HepG2 (cell line): Measurements from ENCODE around the gene CA11. TPM values are rescaled to one million over a fixed set of nuclear protein-coding genes. Genes with fewer than 3 reads are reported as not detected.

Experiments
- ARID3A ChIP-seq: IDR thresholded peaks from 2 replicates; pipeline ENCODE4 v1.6.1; 2012; ENCODE audit warnings: low read depth, low read length, improper control_type of control experiment
- BCL3 ChIP-seq: sonication (generic); formaldehyde crosslinking; IDR thresholded peaks from 2 replicates; pipeline ENCODE4 v1.5.1; 2020; ENCODE audit warnings: mild to moderate bottlenecking, missing genetic modification reagents, moderate library complexity
- CBX5 ChIP-seq: sonication (generic); formaldehyde crosslinking; IDR thresholded peaks from 2 replicates; pipeline ENCODE4 v1.4.0; 2020; ENCODE audit warnings: missing genetic modification reagents, borderline replicate concordance
- ELF4 ChIP-seq: sonication (generic); formaldehyde crosslinking; IDR thresholded peaks from 2 replicates; pipeline ENCODE4 v1.5.0; 2020; ENCODE audit warnings: missing genetic modification reagents, mild to moderate bottlenecking, moderate library complexity, borderline replicate concordance
- HMGA1 ChIP-seq: sonication (generic); formaldehyde crosslinking; conservative IDR thresholded peaks from 2 replicates; pipeline ENCODE4 v1.4.0; 2020; ENCODE audit warnings: missing genetic modification reagents
- IRF1 ChIP-seq: sonication (generic); formaldehyde crosslinking; IDR thresholded peaks from 2 replicates; pipeline ENCODE4 v1.4.0; 2020; ENCODE audit warnings: low read depth, mild to moderate bottlenecking, missing genetic modification reagents
- KLF16 ChIP-seq, 2 experiments: sonication (generic) in 1 of 2; formaldehyde crosslinking in 1 of 2; IDR thresholded peaks; 2 replicates each; pipeline versions ENCODE4 v1.6.1 to v1.8.0; 2016 to 2023; ENCODE audit warnings: missing genetic modification reagents in 2 of 2, missing compliant biosample characterization in 1 of 2
- MAF1 ChIP-seq: sonication (generic); formaldehyde crosslinking; IDR thresholded peaks from 2 replicates; pipeline ENCODE4 v1.5.0; 2020; ENCODE audit warnings: missing genetic modification reagents, borderline replicate concordance
- PTBP1 ChIP-seq: fragments of 200-400 bp; formaldehyde crosslinking; IDR thresholded peaks from 2 replicates; pipeline ENCODE4 v1.6.1; 2018; ENCODE audit warnings: low read length, low read depth; ENCODE audit not compliant: poor library complexity, severe bottlenecking
- RBAK ChIP-seq: sonication (generic); formaldehyde crosslinking; IDR thresholded peaks from 2 replicates; pipeline ENCODE4 v1.5.1; 2020; ENCODE audit warnings: mild to moderate bottlenecking, missing genetic modification reagents
- SMC3 ChIP-seq: IDR thresholded peaks from 2 replicates; pipeline ENCODE4 v1.6.1; 2011; ENCODE audit warnings: low read length, improper control_type of control experiment
- SNAI1 ChIP-seq: sonication (generic); formaldehyde crosslinking; IDR thresholded peaks from 2 replicates; pipeline ENCODE4 v1.5.0; 2020; ENCODE audit warnings: mild to moderate bottlenecking, missing genetic modification reagents, borderline replicate concordance
- SNAPC5 ChIP-seq: sonication (generic); formaldehyde crosslinking; IDR thresholded peaks from 2 replicates; pipeline ENCODE4 v1.8.1; 2023; ENCODE audit warnings: mild to moderate bottlenecking, missing genetic modification reagents, borderline replicate concordance
- SOX6 ChIP-seq, 2 experiments: fragments of 450-650 bp in 1 of 2; sonication (generic) in 1 of 2; formaldehyde crosslinking in 1 of 2; IDR thresholded peaks; 2 replicates each; pipeline versions ENCODE4 v1.4.0 to v1.6.1; 2017 to 2020; ENCODE audit warnings: antibody characterized with exemption in 1 of 2, mild to moderate bottlenecking in 1 of 2, missing genetic modification reagents in 1 of 2
- SYNCRIP ChIP-seq: fragments of 200-400 bp; formaldehyde crosslinking; IDR thresholded peaks from 2 replicates; pipeline ENCODE4 v1.6.1; 2018; ENCODE audit warnings: mild to moderate bottlenecking, low read depth, low read length; ENCODE audit not compliant: insufficient read depth
- YEATS2 ChIP-seq: sonication (generic); formaldehyde crosslinking; IDR thresholded peaks from 2 replicates; pipeline ENCODE4 v1.4.0; 2020; ENCODE audit warnings: missing genetic modification reagents, borderline replicate concordance
- ZBTB1 ChIP-seq: sonication (generic); formaldehyde crosslinking; IDR thresholded peaks from 2 replicates; pipeline ENCODE4 v1.4.0; 2020; ENCODE audit warnings: missing genetic modification reagents, borderline replicate concordance
- ZFP62 ChIP-seq: sonication (generic); formaldehyde crosslinking; IDR thresholded peaks from 2 replicates; pipeline ENCODE4 v1.4.0; 2020; ENCODE audit warnings: missing genetic modification reagents
- ZNF136 ChIP-seq: sonication (generic); formaldehyde crosslinking; IDR thresholded peaks from 2 replicates; pipeline ENCODE4 v1.8.1; 2022; ENCODE audit warnings: low read depth, mild to moderate bottlenecking, moderate library complexity, missing genetic modification reagents
- ZNF350 ChIP-seq: sonication (generic); formaldehyde crosslinking; IDR thresholded peaks from 2 replicates; pipeline ENCODE4 v1.4.0; 2020; ENCODE audit warnings: mild to moderate bottlenecking, low read depth, missing genetic modification reagents, borderline replicate concordance
- ZNF704 ChIP-seq: sonication (generic); formaldehyde crosslinking; IDR thresholded peaks from 2 replicates; pipeline ENCODE4 v1.8.1; 2023; ENCODE audit warnings: mild to moderate bottlenecking, inconsistent platforms, moderate library complexity, missing genetic modification reagents, borderline replicate concordance
- ZNF782 ChIP-seq: sonication (generic); formaldehyde crosslinking; IDR thresholded peaks from 2 replicates; pipeline ENCODE4 v1.4.0; 2020; ENCODE audit warnings: missing genetic modification reagents, mild to moderate bottlenecking, borderline replicate concordance
- ZNF878 ChIP-seq: sonication (generic); formaldehyde crosslinking; IDR thresholded peaks from 2 replicates; pipeline ENCODE4 v1.8.1; 2023; ENCODE audit warnings: mild to moderate bottlenecking, missing genetic modification reagents, moderate library complexity
- polyA plus RNA-seq, 8 experiments: library from polyadenylated mRNA; depleted of rRNA in 3 of 8; stranded (reverse) in 7 of 8; unstranded in 1 of 8; fragments of >200 nt; fragmentation: Illumina TruSeq in 4 of 8; extraction: Trizol in 4 of 8; gene quantifications; 2 replicates each; pipeline versions ENCODE4 v1.2.1 to v1.2.3, GENCODE V29; 2011 to 2016; ENCODE audit warnings: low read depth in 4 of 8, missing spikeins in 1 of 8, mixed read lengths in 1 of 8; ENCODE audit not compliant: insufficient read depth in 1 of 8
- total RNA-seq, 5 experiments: library from RNA; depleted of rRNA; stranded (reverse); fragments of >200 nt; fragmentation: Illumina TruSeq; extraction: Trizol; gene quantifications; 2 replicates each; pipeline ENCODE4 v1.2.3, GENCODE V29; 2016; ENCODE audit warnings: low read depth in 1 of 5

CA11 gene
- total and polyA plus RNA-seq, 2 of the 13 experiments (the other 11 are each of a cell fraction or from before 2014, with no cell fraction given) = 0.41 to 0.58 TPM

GRCh38 chr19:48674921-48675824 is 29.2 kb upstream of the CA11 start (continued):
- TF ChIP-seq MAF1 (CRISPR knock-in tag) (no peak), SMC3 (peak; percentile 87), ELF4 (CRISPR knock-in tag) (no peak), ZNF350 (CRISPR knock-in tag) (0 out of 2 replicates have a peak, but pooled peaks have one; percentile 26), ZNF782 (CRISPR knock-in tag) (no peak), PTBP1 (no peak), SOX6 (IDR thresholded peaks at IDR 0.05) (no peak), SOX6 (CRISPR knock-in tag; IDR thresholded peaks at IDR 0.05) (peak; percentile 47; the same call in 1 of the 2 replicates), BCL3 (CRISPR knock-in tag) (no peak), RBAK (CRISPR knock-in tag) (no peak), ZNF136 (CRISPR knock-in tag) (no peak), SNAI1 (CRISPR knock-in tag) (0 out of 2 replicates have a peak, but pooled peaks have one; percentile 38), ARID3A (no peak), ZFP62 (CRISPR knock-in tag) (no peak), CBX5 (CRISPR knock-in tag) (peak; percentile 22; the same call in 1 of the 2 replicates), SYNCRIP (no peak), HMGA1 (CRISPR knock-in tag) (no peak), ZNF704 (CRISPR knock-in tag) (no peak), SNAPC5 (CRISPR knock-in tag) (no peak), ZNF878 (CRISPR knock-in tag) (no peak), ZBTB1 (CRISPR knock-in tag) (no peak), KLF16 (CRISPR knock-in tag; IDR thresholded peaks at IDR 0.05) (peak in 1 of 2 experiments; percentile 51; a peak in 1 of 4 replicates), YEATS2 (CRISPR knock-in tag) (peak; percentile 27; the same call in 1 of the 2 replicates), IRF1 (CRISPR knock-in tag) (no peak)
